ENCODE data around the gene CEP41.

DNA sequence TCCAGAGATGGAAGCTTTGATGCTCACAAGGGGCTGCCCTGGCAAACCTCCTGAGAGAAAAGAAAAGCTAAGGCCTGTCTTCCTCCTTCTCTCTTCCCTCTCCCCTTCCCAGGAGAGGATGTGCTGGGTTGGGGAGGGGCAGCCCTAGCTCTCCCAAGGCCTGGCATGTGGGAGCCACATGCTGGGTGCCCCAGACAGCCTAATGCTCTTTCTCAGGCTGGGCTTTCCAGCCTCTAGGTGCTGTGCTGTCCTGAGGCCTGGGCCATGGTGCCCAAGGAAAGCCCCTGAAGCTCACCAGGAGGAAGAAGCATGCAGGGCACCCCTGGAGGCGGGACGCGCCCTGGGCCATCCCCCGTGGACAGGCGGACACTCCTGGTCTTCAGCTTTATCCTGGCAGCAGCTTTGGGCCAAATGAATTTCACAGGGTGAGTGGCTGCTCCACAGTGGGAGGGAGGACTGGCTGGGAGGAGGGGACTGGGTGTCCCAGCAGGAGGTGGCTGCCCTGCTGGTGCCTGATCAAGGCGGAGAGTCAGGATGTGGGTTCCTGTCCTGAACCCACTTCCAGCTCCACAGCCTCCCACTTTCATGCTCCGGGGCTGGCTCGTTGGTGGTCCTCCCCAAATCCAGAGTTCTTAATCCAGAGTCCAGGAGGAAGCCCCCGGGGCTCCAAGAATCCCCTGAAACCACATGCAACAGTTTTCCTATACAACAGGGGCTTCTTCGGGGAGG lies 94.5 kb downstream of the CEP41 start:
- no peak for TF ChIP-seq POLR2A (IDR thresholded peaks at IDR 0.05)
- TF ChIP-seq, protein P1, sequence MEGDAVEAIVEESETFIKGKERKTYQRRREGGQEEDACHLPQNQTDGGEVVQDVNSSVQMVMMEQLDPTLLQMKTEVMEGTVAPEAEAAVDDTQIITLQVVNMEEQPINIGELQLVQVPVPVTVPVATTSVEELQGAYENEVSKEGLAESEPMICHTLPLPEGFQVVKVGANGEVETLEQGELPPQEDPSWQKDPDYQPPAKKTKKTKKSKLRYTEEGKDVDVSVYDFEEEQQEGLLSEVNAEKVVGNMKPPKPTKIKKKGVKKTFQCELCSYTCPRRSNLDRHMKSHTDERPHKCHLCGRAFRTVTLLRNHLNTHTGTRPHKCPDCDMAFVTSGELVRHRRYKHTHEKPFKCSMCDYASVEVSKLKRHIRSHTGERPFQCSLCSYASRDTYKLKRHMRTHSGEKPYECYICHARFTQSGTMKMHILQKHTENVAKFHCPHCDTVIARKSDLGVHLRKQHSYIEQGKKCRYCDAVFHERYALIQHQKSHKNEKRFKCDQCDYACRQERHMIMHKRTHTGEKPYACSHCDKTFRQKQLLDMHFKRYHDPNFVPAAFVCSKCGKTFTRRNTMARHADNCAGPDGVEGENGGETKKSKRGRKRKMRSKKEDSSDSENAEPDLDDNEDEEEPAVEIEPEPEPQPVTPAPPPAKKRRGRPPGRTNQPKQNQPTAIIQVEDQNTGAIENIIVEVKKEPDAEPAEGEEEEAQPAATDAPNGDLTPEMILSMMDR (IDR thresholded peaks at IDR 0.05) = no peak
